ENCODE results near the gene CEP112.

Gene CEP112

DNA sequence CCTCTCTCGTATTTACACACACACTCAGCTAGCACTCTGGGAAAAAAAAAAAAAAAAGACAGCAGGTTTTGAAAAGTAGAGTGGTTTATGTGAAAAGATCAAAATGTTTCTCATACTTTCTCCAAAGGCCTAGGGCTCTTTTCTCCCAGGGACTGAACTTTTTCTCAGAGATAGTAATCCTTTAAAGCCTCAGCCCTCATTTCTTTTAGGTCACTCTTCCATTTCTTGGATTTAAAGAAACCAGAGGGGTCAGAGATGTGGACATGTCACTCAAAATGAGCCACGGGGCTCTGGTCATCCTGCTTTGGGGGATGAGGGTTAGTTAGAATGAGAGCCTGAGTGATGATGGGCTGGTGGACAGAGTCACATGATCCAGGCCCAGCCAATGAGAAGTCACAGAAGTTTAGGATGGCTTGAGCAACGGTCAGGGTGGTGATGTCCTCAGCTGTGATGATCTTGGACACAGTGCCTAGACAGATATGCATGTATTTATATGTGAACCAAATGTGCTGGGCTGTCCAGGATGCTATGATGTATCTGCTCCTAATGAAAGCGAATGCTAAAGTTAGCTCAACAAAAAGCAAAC is 596.8 kb downstream of the CEP112 start:
- H3K4me3 ChIP-seq (ENCODE audit: low read length), result no peak overlapping the region
- H2AFZ ChIP-seq (ENCODE audit: low read depth, low read length), result no peak overlapping the region
- H3K27me3 ChIP-seq (ENCODE audit: insufficient read depth, low read length), result no peaks in the 10 kb centered on the region
- H3K9me3 ChIP-seq (ENCODE audit: low read length), result no peaks in the 10 kb centered on the region
- H3K4me1 ChIP-seq (ENCODE audit: insufficient read depth, low read length), result peaks cover 13% of the 10 kb centered on the region
- no peaks in the 10 kb centered on the region for H3K36me3 ChIP-seq (ENCODE audit: insufficient read depth, low read length)

DNA sequence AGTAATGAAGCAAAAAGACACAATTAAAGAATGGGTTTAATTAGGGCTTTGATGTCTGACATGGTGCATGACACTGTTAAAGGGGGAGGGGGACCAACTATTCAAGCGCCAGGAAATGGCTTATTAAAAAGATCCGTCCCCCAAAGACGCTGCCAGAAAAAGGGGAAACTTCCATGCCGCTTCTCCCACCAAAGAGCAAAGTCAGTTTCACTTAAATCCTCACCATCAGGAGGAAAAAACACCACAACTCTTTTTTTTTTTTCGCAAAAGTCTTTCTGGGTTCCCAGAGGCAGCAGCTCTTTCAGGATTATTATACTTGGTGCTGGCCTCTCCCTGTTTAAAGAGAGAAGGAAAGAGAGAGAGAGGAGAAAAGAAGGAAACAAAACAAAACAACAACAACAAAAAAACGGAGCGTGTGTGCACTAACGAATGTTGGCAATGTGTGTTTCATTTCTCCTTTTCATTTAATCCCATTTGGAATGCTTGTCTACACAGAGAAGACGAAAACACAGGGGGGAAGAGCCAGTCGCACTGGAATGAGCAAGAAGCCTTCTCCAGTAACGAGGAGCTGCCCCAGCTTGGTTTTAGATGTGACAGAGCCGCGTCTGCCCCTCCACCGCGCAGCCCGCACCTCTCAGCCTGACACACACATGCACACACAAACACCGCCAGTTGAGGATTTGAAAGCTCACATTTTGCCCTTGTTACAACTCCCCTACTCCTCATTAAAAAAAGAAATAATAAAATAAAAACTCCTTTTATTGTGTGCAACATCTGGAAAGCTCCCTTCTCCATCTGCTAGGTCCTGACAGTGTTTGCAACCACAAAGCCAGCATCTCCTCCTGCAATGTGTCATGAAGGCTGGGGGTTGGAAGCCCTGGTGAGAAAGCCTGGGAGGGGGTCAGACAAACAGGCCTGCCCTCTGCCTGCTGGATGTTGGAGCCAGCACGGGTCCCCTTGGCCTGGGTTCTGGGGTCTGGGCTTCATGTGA is 597.8 kb downstream of the CEP112 start:
- no peak overlapping the region for H3K4me3 ChIP-seq (ENCODE audit: low read length)
- H3K4me1 ChIP-seq (ENCODE audit: insufficient read depth, low read length), result peaks cover 13% of the 10 kb centered on the region
- H3K36me3 ChIP-seq (ENCODE audit: insufficient read depth, low read length), result no peaks in the 10 kb centered on the region
- no peaks in the 10 kb centered on the region for H3K9me3 ChIP-seq (ENCODE audit: low read length)
- H3K27me3 ChIP-seq (ENCODE audit: insufficient read depth, low read length), result no peaks in the 10 kb centered on the region
- H2AFZ ChIP-seq (ENCODE audit: low read depth, low read length), result no peak overlapping the region

DNA sequence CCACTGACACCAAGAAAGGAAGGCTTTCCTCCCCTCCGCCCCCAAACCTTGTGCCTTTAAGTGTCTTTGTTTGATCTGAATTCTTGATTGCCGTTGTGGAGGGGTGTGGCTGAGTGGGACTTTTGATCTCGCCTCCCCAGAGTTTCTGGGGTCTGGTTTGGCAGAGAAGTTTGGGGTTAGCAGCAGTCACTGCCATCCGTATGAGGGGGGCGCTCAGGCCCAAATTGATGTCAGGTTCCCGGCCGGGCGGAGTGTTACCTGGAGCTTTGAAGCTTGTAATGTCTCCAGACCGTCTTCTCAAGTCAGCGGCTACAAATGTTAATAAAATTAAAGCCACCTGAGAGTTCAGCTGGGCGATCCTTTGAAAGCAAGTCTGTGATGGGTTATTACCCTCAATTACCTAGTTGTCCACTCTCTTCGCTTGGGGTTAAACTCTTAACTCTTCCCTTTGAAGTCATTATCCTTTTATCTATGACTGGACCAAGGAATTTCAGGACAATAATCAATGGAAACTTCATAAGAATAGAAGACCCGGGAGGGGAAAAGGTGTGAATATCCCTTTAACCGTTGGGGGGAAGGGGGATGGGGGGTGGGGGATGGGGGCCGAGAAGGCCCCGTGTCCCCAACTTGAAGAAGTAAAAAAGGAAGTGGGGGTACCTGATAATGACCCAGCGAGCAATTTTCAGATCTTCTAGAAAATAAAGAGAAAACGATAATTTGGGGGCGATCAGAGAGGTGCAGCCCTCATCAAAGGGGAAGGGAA is 598.7 kb downstream of the CEP112 start:
- H3K9me3 ChIP-seq (ENCODE audit: low read length), result no peaks in the 10 kb centered on the region
- H3K36me3 ChIP-seq (ENCODE audit: insufficient read depth, low read length), result no peaks in the 10 kb centered on the region
- no peaks in the 10 kb centered on the region for H3K27me3 ChIP-seq (ENCODE audit: insufficient read depth, low read length)
- H2AFZ ChIP-seq (ENCODE audit: low read depth, low read length), result no peak overlapping the region
- H3K4me3 ChIP-seq (ENCODE audit: low read length), result no peak overlapping the region
- H3K4me1 ChIP-seq (ENCODE audit: insufficient read depth, low read length), result peaks cover 13% of the 10 kb centered on the region

DNA sequence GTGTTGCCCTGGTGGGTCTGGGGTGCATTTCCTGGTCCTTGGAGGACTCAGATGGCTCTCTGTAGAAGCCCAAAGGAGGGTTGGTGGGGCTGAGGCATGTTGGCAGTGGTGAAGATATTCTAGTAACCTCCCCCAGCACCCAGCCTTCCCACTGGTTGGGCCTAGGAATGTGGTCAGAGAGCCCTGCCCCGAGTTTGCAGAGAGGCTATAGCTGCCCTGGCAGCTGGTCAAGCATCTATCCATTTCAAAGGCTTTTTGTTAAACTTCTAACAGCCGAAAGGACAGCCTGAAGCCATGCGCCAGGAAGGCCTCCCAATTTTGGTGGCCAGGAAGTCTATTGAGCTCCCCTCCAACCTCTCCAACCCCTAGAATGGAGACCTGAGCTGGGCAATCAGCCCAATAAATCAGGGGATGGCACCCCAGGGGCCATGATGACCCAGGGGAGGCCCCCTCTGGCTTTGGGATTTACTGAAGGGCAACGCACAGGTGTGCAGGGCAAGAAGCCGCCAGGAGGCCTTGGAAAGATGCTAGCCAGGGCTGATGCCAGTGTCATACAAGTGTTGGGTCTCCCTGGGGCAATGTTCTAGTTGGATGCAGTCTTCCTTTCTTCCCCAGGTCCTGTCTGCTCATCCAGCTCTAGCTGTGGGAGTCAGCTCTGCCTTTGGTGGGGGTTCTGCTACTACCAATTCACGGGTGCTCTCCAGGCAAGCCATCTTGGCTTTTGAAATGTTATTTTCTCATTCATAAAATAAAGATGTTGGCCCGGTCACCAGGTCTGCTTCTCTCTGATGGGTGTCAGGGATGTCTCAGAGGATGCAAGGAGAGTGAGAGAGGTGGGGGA is 599.6 kb downstream of the CEP112 start:
- Histone ChIP-seq H3K4me1 (ENCODE audit: insufficient read depth, low read length) (peaks cover 13% of the 10 kb centered on the region), H2AFZ (ENCODE audit: low read depth, low read length) (no peak overlapping the region), H3K27me3 (ENCODE audit: insufficient read depth, low read length) (no peaks in the 10 kb centered on the region), H3K4me3 (ENCODE audit: low read length) (no peak overlapping the region), H3K9me3 (ENCODE audit: low read length) (no peaks in the 10 kb centered on the region), H3K36me3 (ENCODE audit: insufficient read depth, low read length) (no peaks in the 10 kb centered on the region)

DNA sequence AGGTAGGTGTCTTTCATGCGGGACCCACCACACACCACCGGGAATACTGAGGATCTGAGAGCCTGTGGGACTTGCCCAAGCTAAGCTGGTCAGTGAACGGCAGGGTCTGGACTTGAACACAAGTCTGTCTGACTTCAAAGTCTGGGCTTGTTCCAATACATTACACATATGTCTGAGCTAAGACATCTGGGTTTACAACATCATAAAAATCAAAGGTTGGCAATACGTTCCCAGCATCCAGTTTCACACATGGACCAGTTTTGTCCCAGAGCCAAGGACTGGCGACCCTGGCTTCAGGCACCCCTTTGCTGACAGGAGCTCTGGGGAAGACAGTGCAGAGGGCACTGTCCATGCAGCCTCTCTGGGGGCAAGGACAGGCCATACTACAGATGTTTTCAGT is 602.6 kb downstream of the CEP112 start:
- H3K36me3 ChIP-seq (ENCODE audit: insufficient read depth, low read length), result no peaks in the 10 kb centered on the region
- H3K4me1 ChIP-seq (ENCODE audit: insufficient read depth, low read length), result peaks cover 7% of the 10 kb centered on the region
- H3K9me3 ChIP-seq (ENCODE audit: low read length), result peaks cover 2% of the 10 kb centered on the region
- no peak overlapping the region for H3K4me3 ChIP-seq (ENCODE audit: low read length)
- no peaks in the 10 kb centered on the region for H3K27me3 ChIP-seq (ENCODE audit: insufficient read depth, low read length)
- H2AFZ ChIP-seq (ENCODE audit: low read depth, low read length), result no peak overlapping the region

DNA sequence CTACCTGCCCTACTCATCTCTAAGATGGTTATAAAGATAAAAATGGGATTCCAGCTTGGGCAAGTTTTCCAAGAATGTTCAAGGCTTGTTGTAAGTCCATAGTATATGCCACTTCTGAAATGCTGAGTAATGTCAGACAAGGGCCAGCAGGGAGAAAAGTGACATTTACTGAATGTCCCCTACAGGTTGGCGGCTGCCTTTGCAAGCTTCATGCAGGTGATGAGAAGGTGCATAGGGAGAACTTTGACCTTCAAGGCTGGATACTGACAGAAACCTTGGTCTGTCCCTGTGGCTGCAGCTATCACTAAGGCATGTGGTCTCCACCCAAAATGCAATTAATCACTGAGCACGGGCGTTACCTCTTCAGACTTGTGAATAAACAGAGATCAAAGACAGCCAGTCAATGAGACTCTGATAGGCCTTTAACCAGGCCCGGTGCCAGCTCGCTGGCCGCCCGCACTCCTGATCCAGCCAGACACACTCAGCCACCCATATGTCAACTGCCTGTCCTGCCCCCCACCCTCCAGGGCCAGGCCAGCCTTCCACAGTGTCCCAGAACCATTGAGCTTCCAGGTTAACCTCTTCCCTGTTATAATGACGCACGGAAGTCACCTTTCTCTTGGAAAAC is 603.6 kb downstream of the CEP112 start:
- no peaks in the 10 kb centered on the region for H3K4me1 ChIP-seq (ENCODE audit: insufficient read depth, low read length)
- no peaks in the 10 kb centered on the region for H3K36me3 ChIP-seq (ENCODE audit: insufficient read depth, low read length)
- no peaks in the 10 kb centered on the region for H3K27me3 ChIP-seq (ENCODE audit: insufficient read depth, low read length)

GRCh38 chr17:65587534-65588180 is 604.3 kb downstream of the CEP112 start:
- H3K4me3 ChIP-seq (ENCODE audit: low read length), result no peak overlapping the region
- no peaks in the 10 kb centered on the region for H3K36me3 ChIP-seq (ENCODE audit: insufficient read depth, low read length)
- no peaks in the 10 kb centered on the region for H3K4me1 ChIP-seq (ENCODE audit: insufficient read depth, low read length)
- H3K9me3 ChIP-seq (ENCODE audit: low read length), result peaks cover 2% of the 10 kb centered on the region
- H3K27me3 ChIP-seq (ENCODE audit: insufficient read depth, low read length), result no peaks in the 10 kb centered on the region
- H2AFZ ChIP-seq (ENCODE audit: low read depth, low read length), result no peak overlapping the region

More for the DNA sequence above, 603.6 kb downstream of the CEP112 start:
- Histone ChIP-seq H2AFZ (ENCODE audit: low read depth, low read length) (no peak overlapping the region), H3K9me3 (ENCODE audit: low read length) (peaks cover 2% of the 10 kb centered on the region), H3K4me3 (ENCODE audit: low read length) (no peak overlapping the region)

GRCh38 chr17:65586899-65587298 is 605.0 kb downstream of the CEP112 start:
- H3K4me1 ChIP-seq (ENCODE audit: insufficient read depth, low read length), result no peaks in the 10 kb centered on the region
- H3K4me3 ChIP-seq (ENCODE audit: low read length), result no peak overlapping the region
- H3K36me3 ChIP-seq (ENCODE audit: insufficient read depth, low read length), result no peaks in the 10 kb centered on the region
- peaks cover 2% of the 10 kb centered on the region for H3K9me3 ChIP-seq (ENCODE audit: low read length)
- H2AFZ ChIP-seq (ENCODE audit: low read depth, low read length), result no peak overlapping the region
- no peaks in the 10 kb centered on the region for H3K27me3 ChIP-seq (ENCODE audit: insufficient read depth, low read length)
